ENCODE results near the gene SLC46A1.
A peak's percentile ranks its signal among the peaks of the same experiment; 100 is the strongest.

Gene SLC46A1

DNA sequence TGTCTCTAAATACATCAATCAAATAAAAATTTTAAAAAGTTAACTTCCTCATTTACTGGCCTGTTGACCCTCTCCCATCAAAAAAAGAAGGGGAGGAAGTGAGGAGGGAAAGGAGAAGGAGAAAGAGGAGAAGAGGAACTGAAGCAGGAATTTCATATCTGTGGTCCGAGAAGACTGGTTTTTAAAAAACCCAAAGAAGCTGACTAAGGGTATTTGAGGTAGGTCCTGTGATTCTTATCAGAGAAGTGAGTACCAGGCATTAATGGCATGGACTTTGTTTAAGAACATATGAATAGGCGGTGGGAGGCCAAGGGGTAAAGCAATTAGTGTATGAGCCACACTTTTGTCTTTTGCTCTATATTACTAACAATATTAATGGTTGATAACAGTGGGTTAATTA lies 2.0 kb downstream of the SLC46A1 start:
- DNase-seq, result no peak

DNA sequence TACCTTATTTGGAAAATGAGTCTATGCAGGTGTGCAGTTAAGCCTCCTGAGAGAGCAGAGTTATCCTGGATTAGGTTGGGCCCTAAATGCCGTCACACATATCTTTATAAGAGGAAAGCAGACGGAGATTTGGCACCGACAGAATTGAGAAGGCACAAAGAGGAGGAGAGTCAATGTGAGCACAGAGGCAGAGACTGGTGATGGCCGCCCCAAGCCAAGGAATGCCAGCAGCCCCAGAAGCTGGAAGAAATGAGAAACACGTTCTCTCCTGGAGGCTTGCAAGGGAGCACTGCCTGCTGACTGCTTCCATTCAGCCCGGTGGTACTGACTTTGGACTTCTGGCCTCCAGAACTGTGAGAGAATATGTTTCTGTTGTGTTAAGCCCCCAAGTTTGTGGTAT lies 3.2 kb downstream of the SLC46A1 start:
- DNase-seq, result no peak

DNA sequence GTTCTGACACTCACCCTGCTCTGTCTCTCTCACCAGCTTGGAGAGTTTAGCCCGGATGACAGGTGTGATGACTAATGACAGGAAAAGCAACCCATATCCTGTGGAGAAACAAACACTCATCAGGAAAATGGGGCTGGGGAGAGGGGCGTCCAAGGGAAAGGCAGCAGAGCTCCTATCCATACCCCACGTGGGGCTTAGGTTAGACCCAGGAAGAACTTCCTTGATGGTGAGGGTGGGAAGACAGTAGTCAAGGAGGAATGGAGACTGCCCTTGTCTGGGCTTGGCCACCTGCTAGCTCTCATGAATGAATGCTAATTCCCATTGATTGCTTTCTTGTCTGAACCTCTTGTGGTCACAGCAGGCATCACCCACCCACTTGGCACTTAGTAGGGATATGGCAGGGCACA lies 3.8 kb downstream of the SLC46A1 start:
- no peak for DNase-seq

DNA sequence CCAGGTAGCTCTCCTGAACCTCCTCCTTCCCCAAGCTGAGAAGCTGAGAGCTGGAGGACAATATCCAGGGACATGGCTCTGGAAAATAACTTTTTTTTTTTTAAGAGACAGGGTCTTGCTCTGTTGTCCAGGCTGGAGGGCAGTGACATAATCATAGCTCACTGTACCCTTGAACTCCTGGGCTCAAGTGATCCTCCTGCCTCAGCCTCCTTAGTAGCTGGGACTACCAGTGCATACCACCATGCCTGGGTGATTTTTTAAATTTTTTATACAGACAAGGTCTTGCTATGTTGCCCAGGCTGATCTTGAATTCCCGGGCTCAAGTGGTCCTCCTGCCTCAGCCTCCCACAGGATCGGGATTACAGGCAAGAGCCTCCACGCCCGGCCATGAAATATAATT lies 6.2 kb downstream of the SLC46A1 start:
- no peak for DNase-seq

GRCh38 chr17:28398280-28398981 lies 7.6 kb downstream of the SLC46A1 start:
- DNase-seq, result no peak

DNA sequence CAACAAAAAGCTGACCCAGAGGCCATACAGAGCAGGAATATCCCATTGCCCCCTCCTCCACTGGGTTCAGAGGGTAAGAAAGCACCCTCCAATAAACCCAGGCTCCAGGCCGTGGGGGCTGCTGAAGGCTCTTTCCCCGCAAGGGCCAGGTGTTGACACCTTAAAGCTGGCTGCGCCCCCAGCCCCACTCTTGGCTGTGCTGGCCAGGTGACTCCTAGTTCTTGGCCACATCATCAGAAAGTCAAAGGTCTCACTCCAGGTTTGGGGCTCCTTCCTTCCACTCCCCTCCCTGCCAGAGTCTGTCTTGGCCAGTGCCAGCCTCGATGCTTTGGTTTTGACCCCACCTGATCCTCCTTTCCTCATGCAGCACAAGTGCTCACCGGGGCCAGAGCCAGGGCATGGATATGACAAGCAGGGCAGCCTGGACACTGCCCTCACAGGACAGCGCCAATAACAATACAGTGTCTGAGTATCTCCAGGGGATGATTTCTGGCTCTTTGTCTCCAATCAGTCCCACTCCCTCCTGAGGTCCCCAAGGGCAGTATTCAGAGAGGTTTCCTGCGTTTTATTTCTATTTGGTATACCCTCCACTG lies 8.2 kb downstream of the SLC46A1 start:
- DNase-seq, result no peak

GRCh38 chr17:28397275-28397674 lies 8.7 kb downstream of the SLC46A1 start:
- DNase-seq, result no peak

DNA sequence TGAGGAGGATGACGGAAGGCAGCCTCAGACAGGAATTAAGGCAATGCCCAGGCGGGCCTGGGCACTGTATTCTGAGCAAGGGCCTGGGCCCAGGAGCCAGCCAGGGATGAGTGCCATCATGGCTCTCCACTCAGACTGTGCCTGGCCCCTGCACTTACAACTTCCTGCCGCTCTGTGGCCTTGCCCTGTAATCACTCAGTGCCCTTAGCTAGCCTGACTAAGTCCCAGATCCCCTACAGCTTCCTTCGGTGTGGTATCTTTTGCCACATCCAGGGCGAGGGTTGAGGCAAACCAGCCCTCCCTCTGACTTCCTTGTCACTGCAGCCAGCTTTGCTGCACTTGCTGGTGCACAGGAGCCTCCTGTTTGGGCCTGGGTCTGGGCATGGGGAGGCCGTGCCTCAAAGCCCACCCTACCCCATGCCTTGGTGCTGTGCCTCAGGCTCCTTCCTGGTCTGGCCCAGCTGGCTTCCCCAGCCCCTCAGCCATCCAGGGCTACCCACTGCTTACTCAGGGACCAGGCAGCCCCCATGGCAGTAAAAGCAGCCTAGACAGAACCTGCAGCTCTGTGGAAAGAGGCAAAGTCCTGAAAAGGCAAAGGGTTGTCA lies 9.3 kb downstream of the SLC46A1 start:
- no peak for DNase-seq

DNA sequence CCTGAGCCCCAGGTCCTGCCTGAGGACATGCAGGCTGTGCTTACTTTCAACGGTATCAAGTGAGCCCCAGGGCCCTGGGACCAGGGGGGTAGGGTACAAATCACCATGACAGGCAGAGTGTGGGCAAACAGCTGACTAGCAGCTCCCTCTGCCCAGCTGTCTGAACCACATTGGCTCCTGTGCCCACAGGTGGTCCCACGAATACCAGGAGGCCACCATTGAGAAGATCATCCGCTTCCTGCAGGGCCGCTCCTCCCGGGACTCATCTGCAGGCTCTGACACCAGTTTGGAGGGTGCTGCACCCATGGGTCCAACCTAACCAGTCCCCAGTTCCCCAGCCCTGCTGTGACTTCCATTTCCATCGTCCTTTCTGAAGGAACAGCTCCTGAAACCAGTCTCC lies 10.0 kb downstream of the SLC46A1 start:
- DNase-seq, result no peak

GRCh38 chr17:28395426-28395825 lies 10.6 kb downstream of the SLC46A1 start:
- no peak for DNase-seq

- no peak for DNase-seq
Measured at GRCh38 chr17:28394337-28395116, 11.5 kb downstream of the SLC46A1 start.

DNA sequence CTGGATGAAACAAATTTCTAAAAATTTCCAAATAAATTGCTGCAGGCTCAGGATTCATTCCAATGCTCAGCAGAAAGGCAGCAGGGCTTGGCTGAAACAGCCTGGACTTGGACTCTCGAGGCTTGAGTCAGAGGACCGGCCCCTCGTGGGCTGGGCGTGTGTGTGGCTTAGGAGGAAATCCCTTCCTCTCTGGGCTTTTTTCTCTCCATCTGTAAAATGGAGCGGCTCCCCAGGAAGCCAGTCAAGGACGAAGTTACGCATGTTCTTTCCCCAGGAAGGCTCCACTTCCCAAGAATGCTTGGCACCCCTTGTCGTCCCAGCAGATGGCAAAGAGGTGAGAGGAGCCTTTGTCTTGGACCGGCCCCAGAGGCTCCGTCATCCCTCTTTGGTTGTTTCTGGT lies 13.5 kb downstream of the SLC46A1 start:
- DNase-seq, result no peak

DNA sequence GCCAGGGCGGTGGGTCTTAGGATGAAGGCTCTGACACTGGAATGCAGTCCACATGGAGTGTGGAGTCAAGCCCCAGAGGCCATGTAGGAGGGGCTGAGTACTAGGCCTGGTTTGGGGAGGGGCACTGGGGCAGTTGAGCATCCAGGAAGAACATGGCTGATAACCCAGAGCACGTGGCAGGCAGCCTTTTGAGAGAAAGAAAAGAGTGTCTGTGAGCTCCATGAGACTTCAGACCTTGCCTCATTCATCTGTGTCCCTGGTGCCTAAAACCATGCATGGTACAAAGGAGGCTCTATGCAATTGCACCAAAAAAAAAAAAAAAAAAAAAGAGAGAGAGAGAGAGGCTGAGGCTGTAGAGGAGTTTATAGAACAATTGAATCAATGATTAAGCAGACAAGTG lies 14.6 kb downstream of the SLC46A1 start:
- no peak for DNase-seq

DNA sequence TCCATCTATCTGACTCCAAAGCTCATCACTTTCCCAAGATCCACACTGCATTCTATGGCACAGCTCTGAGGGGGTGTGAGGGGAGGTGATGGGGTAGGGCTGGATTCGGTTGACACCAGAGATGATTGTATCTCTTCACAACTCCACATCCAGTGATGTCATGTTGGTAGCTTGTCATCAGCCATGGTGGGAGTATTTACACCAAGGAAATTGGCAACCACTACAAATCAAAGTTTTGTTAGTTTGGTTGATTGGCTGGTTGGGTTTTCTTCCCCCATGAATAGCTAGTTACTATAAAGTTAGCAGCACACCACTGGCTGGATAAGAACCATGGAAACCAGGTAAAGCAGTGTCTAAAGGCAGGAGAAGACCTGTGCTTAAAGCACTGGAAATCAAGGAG lies 15.0 kb downstream of the SLC46A1 start:
- DNase-seq, result no peak

GRCh38 chr17:28390563-28390962 lies 15.4 kb downstream of the SLC46A1 start:
- DNase-seq, result no peak

DNA sequence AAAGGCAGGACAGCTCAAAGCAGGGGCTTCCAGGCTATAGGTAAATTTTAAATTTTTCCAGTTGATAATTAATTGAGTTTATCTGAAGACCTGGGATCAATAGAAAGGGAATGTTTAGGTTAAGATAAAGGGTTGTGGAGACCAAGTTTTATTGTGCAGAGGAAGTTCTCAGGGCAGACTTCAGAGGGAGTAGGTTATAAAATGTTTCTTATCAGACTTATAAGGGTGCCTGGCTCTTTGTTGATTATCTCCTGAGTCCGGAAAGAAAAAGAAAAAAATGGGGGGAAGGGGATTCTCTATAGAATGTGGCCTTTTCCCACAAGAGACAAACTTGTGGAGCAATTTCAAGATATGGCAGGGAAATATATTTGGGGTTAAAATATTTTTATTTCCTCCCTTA lies 15.9 kb downstream of the SLC46A1 start:
- DNase-seq, result no peak

- no peak for DNase-seq
Measured at GRCh38 chr17:28388106-28388505, 17.9 kb downstream of the SLC46A1 start.

DNA sequence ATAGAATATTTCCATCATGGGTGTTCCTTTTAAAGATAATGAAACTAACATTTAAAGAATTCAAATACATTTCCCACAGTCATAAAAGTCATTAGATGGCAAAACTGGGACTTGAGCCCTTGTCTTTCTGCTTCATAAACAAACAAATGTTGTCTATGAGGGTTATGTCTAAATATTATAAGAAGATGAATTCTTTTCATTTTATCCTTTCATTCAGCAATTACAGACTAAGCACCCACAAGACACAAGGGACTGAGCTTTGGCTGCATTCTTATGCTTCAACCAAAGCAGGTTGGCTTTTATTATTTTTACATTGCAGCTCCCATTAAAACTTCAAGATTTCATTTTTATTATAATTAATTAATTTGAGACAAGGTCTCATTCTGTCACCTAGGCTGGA lies 19.6 kb downstream of the SLC46A1 start:
- DNase-seq, result no peak

DNA sequence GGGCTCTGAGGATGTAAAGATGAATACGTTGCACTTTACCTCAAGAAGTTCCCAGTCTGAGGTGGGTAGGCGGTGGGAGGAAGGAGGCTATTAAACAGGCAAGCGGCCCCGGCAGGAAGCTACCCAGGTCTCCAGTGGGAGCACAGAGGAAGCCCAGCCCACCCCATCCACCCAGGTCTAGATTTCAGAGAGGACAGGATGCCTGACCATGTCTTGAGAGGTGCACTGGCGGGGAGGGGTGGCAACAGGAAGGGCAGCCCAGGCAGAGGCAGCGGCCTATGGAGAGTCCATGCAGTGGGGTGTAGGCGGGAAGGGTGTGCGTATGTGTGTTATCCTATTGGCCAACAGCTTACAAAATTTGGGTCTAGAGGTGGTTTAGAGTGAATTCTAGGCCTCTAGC lies 20.6 kb downstream of the SLC46A1 start:
- peak; percentile 44 for DNase-seq

GRCh38 chr17:28385037-28385400 lies 21.0 kb downstream of the SLC46A1 start:
- DNase-seq, result no peak

GRCh38 chr17:28384281-28385036 lies 21.6 kb downstream of the SLC46A1 start:
- DNase-seq, result peak; percentile 77

DNA sequence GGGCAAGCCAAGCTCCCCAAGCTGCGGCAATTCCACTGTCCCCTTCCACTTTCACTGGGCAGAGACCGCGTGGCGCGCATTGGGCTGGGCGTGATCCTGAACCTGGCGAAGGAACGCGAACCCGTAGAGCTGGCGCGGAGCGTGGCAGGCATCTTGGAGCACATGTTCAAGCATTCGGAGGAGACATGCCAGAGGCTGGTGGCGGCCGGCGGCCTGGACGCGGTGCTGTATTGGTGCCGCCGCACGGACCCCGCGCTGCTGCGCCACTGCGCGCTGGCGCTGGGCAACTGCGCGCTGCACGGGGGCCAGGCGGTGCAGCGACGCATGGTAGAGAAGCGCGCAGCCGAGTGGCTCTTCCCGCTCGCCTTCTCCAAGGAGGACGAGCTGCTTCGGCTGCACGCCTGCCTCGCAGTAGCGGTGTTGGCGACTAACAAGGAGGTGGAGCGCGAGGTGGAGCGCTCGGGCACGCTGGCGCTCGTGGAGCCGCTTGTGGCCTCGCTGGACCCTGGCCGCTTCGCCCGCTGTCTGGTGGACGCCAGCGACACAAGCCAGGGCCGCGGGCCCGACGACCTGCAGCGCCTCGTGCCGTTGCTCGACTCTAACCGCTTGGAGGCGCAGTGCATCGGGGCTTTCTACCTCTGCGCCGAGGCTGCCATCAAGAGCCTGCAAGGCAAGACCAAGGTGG lies 24.7 kb downstream of the SLC46A1 start:
- peak; percentile 49 for DNase-seq

Measured in stimulated activated CD8-positive, alpha-beta memory T cell treated with anti-CD3 and anti-CD28 coated beads, Interleukin-4, amount 100 ng/mL, for 48 hours (primary cell).